Activated naive CD4-positive, alpha-beta T cell treated with Interleukin-2 at 50 U/mL for 16 hours (primary cell): ENCODE data around the gene TMEM132D.

Source experiments
- DNase-seq: peaks from one replicate; pipeline ENCODE4 v3.0.0-alpha.2; 2020

The TMEM132D gene

DNA sequence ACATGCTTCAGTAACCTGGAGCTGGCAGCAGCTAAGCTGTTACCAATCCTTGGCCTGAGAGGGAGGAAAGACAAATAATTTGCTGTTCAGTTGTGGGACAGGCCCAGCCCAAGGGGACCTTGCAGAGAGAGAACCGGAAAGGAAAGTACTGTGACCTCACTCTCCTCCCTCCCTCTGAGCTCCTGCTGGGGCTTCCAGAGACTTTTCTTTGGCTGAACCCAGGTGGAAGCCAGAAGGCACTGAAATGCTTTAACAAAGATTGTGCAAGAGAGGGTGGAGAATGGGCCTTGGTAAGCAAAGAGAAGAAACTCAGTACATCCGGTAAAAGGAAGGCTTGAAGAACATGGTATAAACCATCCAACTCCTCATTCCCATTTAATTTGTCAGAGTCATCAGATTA is 593.5 kb downstream of the TMEM132D start:
- DNase-seq, result no peak

DNA sequence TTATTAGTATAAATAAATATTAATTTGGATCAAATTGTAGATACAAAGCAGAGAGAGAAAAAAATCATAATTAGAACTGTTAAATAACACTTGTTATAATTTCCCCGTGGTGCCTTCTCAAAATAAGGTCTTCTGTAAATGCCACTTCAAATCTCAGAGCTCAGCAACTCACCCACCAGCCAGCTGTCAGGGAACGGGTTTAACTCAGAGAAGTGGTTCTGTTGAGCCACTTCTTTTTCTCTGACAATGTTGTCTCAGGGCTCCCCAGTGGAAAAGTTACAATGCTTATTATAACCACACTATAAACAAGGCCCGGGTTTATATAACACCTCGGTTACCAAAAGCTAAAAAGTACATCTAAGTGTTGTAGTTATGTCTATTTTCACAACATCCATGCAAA is 598.0 kb downstream of the TMEM132D start:
- DNase-seq, result no peak

DNA sequence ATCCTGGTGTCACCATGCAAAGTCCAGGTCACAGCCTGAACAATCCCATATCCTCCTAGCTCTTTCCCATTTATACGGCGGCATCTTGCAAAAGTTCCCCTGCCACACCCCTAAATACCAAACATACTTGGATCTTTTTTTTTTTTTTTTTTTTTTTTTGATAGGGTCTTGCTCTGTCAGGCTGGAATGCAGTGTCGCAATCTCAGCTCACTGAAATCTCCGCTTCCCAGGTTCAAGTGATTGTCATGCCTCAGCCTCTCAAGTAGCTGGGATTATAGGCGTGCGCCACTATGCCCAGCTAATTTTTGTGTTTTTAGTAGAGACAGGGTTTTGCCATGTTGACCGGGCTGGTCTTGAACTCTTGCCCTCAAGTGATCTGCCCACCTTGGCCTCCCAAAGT is 599.3 kb downstream of the TMEM132D start:
- DNase-seq, result no peak

GRCh38 chr12:129300011-129300410 is 603.8 kb downstream of the TMEM132D start:
- DNase-seq, result no peak

DNA sequence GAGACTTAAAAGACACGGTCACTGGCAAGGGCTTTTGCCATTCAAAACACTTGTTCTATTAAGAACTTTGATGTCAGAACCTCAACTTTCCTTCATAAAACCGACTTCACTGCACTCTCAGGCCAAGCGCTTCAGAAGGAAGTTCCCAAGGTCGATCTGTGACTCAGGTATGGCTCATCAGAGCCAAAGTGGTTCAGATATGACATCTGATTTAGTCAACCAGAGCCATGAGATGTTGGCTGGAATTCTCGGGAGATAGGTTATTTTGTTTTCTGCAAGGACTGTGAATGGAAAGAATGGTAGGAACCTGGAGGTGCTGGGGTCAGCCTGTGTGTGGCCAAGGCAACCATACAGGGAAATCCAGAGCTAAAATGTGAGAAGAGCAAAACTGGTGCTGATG is 604.9 kb downstream of the TMEM132D start:
- no peak for DNase-seq

- no peak for DNase-seq
Observed at GRCh38 chr12:129296671-129297070, 607.2 kb downstream of the TMEM132D start.

DNA sequence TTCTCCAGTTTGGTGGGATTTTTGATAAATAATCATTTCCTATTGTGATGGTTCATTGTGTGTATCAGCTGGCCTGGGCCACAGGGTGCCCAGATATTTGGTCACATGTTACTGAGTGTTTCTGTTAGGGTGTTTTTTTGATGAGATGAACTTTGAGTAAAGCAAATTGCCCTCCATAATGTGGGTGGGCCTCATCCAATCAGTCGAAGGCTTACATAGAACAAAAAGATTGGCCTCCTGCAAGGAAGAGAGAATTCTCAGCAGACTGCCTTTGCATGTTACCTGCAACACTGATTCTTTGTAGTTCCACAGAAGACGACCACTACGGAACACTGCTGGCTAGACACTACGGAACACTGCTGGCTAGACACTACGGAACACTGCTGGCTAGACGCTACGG is 609.0 kb downstream of the TMEM132D start:
- DNase-seq, result no peak

GRCh38 chr12:129279771-129280170 is 624.1 kb downstream of the TMEM132D start:
- DNase-seq, result no peak

- DNase-seq, result no peak
Observed at GRCh38 chr12:129276361-129277060, 627.3 kb downstream of the TMEM132D start.

DNA sequence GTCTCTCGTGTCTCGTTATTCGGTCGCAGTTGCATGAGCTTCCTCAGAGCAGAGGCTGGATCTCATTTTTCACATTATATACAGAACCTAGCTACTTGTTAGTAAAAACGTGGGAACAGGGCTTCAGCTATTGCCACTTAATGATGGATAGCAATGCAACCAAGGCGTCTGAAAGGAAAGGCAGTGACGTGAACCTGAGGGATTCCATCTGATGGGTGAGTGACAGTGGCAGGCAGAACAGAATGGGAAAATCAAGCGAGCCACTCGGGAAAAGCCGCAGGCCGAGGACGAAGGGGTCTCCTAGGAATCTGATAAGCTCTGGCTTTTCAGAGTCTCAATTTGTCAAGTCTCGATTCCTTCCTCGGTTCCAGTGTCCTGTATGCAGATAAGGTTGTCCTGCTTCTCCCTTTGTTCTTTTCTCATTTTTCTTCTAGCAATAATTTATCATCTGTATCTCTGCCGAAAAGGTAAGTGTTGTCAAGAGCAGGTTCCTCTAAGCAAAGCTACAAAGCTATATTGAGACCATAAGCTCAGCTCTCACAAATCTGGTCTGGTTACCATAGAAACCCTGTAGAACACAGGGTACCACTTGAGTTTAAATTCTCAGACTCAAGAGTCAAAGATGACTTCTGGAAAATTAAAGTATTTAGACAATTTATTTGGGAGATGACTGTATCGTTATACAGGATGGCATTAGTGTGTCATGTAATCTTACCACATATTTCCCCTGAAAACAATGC is 633.9 kb downstream of the TMEM132D start:
- no peak for DNase-seq

DNA sequence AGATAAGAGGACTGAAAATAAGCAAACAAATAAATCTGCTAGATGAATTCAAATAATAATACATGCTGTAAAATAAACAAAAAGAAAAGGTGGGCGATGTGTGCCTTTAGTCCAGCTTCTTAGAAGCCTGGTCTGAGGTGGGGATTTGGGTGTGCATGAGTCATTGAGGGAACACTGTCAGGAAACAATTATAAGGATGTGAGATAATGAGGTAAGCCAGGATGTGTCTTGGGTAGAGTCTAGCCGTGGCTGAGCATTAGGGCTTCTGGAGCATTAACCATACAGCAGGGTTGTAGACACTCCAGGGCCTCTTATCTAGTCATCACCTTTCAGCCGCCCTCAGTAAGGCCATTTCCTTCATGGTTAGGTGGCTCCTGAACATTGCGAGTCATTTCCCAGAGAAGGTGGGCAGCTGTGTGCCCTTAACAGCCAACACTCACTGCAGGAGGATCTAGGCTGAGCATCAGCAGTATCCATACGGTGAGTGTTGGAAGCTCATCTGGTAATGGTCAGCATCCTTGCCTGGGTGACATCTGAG is 645.0 kb downstream of the TMEM132D start:
- DNase-seq, result no peak

- no peak for DNase-seq
Observed at GRCh38 chr12:129257524-129257923, 646.3 kb downstream of the TMEM132D start.

DNA sequence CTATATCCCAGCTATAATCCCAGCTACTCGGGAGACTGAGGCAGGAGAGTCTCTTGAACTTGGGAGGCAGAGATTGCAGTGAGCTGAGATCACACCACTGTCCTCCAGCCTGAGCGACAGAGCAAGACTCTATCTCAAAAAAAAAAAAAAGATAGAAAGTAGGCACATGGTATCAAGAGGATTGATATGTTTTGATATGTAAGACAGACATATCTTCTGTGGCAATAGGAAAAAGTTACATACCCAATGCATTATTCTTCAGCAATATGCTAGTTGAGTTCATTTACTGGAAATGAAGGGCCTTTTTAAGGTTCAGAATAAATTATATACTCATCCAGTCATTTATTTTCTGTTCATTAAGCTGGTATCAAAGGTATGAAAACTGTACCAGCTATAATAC is 657.2 kb downstream of the TMEM132D start:
- DNase-seq, result no peak

DNA sequence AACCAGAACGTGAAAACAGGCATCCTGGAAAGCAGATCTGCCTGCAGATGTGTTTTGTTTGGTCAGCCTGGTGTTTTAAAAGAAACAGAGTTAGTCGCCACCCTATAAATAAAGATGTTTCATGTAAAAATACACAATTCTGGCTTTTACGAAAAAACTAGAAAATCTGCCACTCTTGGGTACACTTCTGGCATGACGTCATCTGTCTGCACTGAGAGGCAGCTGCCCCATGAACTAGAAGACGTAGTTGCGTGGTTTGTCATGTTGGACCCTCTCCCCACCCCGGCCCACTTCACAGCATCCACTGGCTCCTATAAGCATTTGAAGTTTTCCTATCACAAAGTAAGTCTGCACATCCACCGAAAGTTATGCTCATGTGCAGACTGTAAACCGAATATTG is 658.1 kb downstream of the TMEM132D start:
- DNase-seq, result no peak

- DNase-seq, result no peak
Observed at GRCh38 chr12:129241852-129242251, 662.0 kb downstream of the TMEM132D start.

DNA sequence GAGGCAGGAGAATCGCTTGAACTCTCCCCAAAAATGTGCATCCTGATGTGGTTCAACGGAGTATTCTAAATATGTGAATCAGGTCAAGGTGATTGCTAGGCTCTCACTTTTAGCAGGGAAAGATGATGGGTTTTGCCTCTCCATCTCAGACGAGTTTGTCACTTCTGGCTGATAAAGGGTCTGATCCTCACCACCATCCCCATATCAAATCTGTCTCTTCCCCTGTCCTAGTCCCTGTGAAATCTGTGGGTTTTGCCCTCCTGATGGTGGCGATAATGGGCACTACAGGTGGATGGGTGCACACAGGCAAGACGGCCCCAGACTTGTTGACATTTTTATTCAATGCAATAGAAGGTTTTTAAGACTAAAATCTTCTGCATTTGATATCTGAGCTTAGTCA is 665.9 kb downstream of the TMEM132D start:
- DNase-seq, result no peak

GRCh38 chr12:129234209-129234608 is 669.6 kb downstream of the TMEM132D start:
- no peak for DNase-seq

DNA sequence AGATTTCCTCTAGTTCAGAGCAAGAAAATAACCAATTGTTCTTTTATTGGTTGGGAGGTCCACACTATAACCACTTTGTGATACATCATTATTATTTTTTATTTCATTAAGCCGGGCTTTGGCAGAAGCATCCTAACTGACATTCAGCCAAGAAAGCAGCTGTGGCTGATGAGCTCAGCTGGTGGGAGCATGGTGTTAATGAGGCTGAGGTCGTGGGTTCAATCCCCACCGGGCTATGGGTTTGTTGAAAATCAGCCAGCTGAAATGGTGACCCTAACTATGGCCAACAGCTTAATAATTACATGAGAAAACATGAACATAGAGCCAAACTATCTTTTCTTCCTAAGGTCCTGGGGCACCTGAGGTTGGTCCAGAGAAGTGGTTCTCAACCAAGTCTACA is 672.3 kb downstream of the TMEM132D start:
- no peak for DNase-seq

- no peak for DNase-seq
Observed at GRCh38 chr12:129230995-129231394, 672.8 kb downstream of the TMEM132D start.

DNA sequence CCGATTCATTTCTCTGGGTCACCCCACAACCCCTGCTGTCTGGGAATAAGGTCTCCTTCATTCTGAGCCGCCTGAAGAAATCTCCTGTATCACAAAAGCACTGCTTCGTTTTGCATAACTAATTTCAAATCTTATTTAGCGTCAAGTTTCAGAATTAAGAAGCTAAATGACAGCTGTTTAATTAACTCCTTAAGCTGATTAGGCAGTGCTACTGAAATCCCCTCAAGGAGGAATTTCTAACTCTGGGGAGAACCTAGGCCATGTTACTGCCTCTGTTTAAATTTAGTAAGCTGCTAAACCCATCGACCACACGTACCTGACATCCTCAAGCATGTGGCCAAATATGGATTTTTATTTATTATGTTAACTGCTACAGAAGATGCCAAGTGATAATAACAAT is 677.0 kb downstream of the TMEM132D start:
- DNase-seq, result no peak

DNA sequence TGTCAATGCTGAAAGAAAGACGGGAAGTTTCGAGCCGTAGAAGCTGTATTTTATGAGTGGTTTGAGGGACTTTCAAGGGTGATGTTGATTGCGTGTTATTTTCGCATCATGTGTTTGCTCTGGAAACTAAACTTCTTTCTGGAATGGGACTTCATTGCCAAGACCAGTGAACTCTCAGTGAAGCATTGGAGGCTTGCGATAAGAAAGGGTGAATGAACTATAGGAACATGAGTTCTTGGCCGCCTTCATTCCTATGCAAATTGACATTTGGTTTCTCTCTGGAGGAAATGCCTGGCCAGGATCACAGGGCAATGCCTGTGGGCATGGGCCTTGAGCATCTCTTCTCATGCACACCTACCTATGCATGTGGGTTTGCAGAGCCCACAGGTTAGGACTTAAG is 677.8 kb downstream of the TMEM132D start:
- no peak for DNase-seq

- DNase-seq, result no peak
Observed at GRCh38 chr12:129215556-129215955, 688.3 kb downstream of the TMEM132D start.

- DNase-seq, result no peak
Observed at GRCh38 chr12:129213551-129213950, 690.3 kb downstream of the TMEM132D start.

- no peak for DNase-seq
Observed at GRCh38 chr12:129211862-129212630, 691.8 kb downstream of the TMEM132D start.
